Stimulated activated CD4-positive, alpha-beta T cell treated with anti-CD3 and anti-CD28 coated beads, Interleukin-15, amount 100 ng/mL, for 24 hours (primary cell): ENCODE results near the gene ARHGAP25.

Experiments used
- DNase-seq: peaks from one replicate; pipeline ENCODE4 v3.0.0-alpha.2; 2020

Gene ARHGAP25

DNA sequence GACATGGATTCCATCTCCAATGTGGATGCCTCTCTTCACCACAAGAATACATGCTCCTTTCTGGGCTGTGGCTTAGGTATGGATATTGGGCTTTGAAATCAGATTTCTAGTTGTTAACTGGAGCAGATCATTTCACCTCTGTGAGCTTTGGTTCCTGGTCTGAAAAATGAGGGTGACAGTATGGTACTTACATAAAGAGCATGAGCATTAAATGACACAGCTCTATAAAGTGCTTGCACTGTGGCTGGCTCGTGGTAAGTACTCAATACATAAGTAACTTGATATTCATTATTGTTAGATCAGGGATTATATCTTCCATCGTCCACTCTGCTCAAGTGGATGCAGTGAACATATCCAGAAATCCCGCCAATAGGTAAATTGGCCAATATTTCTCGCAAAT is 33.4 kb downstream of the ARHGAP25 start:
- DNase-seq, result no peak

DNA sequence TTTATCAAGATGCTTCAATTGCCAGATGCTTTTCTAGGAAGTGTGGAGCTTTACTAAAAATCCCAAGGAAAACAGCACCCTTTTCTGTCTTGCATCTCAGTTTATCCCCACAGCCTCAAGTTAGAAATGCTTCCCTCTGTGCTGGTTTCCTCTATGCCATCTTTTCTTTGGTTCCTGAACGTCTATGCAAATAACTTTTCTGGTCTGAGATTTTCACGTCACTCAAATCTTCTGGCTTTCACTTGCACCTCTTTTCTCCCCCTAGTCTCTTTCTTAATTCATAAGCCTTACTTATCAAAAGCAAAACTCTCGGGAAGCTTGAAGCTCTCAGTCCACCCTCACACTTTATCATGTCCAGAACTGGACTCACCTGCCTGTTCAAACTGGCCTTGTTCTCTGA is 33.9 kb downstream of the ARHGAP25 start:
- DNase-seq, result no peak

DNA sequence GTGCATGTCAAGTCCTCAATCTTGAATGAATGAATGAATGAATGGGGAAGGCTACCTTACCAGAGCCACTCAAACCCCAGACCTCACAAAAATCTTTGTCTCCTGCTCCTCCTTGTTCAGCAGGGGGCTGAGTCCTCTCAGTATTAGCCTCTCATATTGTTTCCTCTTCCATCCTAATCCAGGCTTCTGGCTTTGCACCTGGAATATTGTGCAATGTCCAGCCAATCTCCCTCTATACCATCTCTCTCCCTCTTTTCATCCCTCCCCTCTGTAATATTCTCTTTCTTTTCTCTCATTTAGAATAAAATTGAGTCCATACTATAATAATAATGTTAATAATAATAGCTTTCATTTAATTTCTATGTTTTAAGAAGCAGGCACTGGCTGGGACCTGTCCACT is 34.3 kb downstream of the ARHGAP25 start:
- DNase-seq, result no peak

DNA sequence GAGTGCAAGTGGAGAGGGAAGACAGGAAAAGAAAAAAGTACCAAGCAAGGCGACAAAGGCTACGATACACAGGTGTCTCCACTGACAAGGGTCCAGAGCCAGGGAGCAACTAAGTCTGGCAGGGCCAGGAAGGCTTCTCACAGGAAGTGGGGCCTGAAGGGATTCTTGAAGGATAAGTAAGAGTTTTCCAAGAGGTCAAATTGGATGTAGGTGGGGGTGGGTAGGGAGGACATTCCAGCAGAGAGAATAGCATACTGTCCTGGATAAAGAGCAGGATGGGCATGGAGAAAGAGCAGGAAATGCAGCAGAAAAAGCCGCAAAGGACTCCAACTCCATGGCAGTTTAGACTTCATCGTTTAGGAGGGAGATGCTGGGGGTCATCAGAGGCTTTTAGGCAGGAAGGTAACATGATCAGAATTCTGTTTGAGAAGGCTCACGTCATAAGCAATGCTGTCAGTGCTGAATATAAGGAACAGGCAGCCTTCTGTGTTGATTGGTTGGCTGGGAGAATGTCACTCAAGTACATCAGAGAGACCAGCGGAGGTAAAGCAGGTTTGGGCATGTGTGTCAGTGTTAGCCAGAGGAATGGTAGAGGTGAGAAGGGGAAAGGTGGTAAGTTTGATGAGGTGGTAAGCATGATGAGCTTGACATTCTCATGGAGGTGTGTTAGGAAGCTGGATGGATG is 35.1 kb downstream of the ARHGAP25 start:
- DNase-seq, result no peak

DNA sequence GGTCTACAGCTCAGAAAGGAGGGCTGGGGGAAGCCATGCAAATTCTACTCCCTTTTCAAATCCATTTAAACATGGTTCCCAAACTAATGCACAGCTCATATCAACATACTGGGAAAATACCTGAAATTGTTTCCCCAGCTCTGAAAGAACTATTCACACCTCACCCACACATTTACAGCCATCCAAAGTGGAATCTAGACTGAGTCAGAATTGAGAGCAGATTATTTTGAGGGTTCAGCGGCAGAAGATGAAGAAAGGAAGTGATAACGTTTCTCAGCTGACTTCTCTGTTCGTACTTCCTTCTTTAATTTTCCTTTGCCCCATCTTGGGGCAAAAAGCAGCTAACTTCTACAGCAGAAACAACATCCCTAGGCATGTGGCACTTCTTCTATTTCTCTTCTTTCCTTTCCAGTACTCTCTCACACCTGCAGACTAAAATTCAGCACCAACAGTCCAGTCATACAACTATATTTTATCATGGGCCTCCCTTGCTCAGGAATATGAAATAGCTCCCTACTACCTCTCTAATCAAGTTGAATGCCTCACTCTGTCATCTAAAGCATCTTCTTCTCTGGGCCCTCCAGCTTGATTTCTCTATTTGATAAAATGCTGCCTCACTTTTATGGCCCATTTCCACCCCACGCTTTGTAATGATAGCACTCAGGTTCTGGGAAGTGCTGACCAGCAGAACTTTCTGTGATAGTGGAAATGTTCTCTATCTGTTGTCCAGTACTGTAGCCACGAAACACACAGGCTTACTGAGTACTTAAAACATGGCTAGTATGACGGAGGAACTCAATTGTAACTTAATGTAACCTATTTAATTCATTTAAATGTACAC is 35.9 kb downstream of the ARHGAP25 start:
- DNase-seq, result no peak

DNA sequence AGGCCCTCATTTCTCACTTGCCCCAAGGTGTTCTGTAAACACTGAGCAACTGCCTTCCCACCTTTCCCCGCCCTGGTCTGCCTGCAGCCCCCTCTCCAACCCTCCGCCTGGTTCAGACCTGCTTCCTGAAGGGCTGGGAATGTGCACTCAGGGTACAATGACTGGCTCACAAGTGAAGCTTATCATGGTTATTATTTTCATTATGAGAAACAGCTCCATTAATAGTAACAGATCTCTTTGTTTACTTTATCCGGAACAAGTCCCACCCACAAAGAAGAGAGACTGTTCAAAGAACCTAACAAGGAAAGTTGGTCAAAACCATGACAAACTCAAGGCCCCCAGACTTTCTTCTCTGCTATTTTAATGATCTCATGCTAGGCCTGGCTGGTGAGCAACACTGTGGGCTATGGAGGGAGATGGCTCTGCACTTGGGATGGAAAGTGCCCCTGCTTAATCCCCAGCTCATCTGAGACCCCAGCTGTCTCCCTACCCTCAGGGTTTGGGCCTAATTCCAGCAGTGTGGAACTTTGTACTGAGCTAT is 36.7 kb downstream of the ARHGAP25 start:
- no peak for DNase-seq

DNA sequence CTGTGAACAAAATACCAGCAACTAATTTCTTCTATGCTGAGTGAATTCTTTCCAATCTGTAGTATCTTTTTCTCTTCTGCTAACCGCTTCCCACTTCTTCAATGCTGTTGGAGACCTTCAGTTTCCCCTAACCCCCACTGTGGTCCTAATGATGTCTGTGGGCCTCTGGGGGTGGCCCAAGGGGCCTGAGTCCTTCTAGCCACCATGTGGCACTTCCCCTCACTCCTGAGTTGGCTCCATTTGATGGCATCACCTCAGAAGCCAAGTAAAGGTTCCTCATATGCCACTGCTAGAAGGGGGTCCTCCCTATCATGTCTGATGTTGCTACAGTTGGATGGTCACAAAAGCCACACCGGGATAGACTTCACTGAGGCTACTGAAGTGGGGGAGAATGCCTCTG is 37.5 kb downstream of the ARHGAP25 start:
- no peak for DNase-seq

DNA sequence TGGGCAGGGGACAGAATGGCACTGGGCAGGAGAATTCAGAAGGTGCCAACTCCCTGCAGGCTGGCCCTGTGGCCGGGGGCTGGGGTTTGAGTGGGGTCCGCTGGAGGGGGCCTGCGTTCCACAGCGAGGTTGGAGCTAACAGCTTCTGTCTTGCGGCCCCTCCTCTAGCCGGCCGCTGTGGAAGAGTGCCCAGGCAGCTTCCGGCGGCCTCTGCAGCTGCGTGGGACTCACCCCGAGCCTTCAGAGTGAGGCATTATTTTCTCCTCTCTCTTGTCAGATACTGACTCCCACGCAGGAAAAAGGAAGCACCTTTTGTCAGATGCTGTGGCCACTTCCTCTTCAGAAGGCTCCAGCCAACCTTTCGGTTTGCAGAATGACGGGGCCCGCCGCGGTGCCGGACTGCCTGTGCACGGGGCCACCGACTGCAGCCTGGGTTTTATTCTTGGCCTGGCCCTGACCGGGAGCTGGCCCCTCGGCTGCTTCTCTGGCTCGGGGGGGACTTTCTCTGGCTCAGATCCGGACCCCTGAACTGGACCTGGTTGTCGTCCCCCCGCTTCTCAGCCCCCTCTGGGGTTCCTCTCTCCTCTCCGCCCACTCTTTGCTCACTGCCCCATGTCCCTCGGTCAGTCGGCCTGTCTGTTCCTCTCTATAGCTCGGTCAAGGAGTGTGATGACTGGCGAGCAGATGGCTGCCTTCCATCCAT is 40.1 kb downstream of the ARHGAP25 start:
- peak; percentile 75 for DNase-seq

DNA sequence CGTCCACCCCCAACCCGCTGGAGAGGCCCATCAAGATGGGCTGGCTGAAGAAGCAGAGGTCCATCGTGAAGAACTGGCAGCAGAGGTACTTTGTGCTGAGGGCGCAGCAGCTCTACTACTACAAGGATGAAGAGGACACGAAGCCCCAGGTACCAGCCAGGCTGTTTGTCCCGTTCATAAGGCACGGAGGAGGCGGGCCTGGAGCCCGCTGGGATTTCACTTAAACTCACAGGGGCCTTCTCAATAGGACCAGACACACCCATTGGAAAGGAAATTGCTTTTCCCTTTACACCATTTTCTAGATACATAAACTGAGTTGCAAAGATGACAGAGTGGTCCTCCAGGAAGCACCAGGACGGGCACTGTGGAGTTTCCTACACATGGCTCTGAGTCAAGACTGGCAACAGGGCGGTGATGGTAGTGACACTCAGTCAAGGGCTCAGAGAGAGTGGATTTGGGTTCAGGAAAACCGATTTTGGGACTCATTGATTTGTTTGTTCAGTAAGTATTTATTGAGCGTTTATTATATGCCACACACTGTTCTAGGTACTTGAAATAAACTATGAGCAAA is 40.7 kb downstream of the ARHGAP25 start:
- no peak for DNase-seq

DNA sequence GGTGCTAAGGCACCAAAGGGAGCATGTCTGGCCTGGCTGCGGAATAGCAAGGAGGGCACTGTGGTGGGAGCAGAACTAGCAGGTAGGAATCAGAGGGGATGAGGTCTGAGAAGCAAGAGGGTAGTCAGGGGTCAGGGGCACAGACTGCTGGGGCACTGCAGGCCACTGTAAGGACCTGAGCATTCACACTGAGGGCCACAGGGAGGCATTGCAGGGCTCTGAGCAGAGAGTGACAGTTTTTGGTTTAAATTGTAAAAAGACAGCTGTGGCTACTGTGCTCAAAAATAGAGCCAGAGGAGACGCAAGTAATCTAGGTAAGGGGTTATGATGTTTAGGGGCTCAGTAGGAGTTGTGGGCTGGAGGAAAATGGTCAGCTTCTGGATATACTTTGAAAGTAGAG is 41.5 kb downstream of the ARHGAP25 start:
- no peak for DNase-seq

DNA sequence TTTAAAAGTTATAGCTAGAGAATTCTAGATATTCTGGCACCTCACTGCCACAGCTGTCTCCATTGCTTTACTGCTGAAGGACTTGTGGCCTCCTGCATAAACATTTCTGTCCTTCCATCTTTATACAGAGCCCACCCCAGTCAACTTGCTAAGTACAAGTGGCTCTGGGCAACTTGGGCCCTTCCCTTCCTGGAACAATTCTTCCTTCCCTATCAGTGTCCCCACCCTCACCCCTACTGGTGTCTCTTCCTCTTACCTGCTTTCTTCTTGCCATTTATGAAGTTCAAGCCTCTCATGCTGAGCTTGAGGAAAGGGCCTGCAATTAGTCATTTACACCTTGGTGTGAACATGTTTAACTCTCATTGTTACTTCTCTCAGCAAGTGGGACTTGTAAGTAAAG is 45.0 kb downstream of the ARHGAP25 start:
- no peak for DNase-seq

DNA sequence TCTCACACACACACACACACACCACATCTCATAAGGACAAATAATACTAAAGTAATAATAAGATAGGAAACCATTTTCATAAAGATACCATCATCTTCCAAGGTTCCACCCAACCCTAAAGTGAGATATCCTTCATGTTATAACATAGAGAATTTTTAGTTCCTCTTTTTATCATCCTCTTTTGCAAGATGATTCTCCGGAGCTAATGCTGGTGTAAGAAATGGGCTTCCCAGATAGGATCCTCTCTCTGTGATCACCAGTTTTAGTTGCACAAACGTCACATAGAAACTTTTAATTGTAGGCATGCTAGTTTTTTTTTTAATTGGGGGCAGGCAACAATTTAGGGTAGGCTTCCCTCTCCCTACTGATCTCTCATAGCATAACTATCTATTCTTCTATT is 49.6 kb downstream of the ARHGAP25 start:
- no peak for DNase-seq

DNA sequence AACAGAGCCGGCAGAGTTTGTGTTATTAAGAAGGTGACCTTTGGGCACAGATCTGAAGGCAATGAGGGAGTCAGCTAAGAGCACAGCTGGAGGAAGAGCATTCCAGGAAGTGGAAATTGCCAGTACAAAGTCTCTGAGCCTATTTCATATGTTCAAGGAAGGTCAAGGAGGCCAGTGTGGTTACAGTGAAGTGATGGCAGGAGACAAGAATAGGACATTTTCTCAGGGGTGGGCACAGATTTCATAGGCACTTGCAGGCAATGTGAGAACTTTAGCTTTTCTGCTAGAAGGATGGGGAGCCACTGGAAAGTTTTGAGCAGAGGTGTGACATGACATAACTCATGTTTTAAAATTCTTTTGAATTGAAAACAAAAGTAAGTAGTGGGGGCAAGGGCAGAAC is 50.3 kb downstream of the ARHGAP25 start:
- no peak for DNase-seq

DNA sequence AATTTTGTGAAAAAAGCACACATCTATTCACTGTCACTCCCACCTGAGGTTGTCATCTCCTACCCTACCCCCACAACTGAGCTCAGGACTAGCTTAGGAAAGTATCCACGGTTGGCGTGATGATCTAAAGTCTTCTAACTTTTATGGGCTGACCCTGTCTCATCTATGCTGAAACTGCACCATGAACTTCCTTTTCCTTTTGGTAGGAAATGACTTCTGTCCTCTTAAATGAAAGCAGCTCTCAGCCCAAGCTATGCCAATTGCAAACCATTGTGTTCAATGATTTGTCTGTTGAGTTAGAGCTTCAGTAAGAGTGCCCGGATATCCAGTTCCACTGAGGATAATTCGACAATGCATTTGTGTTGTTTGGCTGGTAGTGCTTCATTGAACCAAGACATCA is 52.7 kb downstream of the ARHGAP25 start:
- DNase-seq, result no peak

DNA sequence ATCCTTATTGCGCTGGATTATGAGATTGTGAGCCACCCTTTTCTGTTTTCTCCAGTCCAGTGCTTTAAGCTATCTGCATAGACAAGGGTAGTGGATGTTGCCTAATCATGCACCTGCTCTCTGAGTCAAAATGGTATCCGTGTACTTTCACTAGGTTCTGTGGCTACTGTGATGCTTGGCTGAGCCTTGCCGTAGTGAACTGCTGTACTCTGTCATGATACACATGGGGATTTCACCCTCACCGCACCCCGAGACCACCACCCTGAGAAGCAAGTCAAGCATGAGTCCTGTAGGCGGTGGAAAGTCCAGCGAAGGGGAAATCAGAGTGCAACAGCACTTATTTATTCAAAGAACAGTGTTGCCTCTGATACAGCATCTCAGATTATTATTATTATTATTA is 55.0 kb downstream of the ARHGAP25 start:
- peak; percentile 66 for DNase-seq

DNA sequence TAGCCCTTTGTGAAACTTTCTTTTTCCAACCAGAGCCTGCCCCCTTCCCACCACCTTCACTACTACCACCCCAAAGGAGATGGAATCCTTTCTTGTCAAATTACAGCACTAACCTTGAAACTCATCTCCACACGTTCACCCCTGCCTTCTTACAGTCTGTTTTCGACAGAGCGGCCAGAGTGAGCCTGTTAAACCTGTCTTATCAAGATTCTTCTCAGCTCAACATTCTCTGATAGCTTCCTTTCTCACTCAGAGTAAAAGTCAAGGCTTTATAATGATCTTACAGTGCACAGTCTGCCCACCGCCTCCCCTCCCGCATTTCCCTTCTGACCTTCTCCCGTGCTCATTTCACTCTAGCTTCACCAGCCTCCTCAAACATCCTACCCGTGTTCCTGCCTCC is 56.0 kb downstream of the ARHGAP25 start:
- no peak for DNase-seq

DNA sequence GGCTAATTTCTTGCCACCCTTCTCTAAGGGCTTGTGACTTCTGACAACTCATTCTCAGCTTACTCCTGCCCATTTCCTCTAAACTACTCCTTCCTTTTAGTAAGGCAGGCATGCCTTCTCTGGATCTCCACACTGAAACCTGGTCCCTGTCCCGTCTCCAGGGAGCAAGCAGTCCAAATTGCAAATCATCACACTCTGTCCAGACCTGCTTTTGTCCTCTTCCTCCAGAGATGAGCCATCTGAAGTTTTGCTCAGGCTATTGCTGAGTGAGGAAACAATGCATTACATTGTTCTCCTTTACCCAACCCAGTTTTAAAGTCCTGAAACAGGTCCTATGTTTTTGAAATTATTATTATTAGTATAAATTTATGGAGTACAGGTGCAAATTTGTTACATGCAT is 57.3 kb downstream of the ARHGAP25 start:
- DNase-seq, result no peak

DNA sequence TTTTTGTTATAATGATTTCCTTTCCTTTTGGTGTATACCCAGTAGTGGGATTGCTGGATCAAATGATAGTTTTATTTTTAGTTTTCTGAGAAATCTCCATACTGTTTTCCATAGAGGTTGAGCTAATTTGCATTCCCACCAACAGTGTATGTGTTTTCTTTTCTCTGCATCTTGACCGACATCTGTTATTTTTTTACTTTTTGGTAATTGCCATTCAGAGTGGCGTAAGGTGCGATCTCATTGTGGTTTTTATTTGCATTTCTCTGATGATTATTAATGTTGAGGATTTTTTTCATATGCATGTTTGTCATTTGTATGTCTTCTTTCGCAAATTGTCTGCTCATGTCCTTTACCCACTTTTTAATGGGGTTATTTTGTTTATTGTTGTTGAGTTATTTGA is 58.1 kb downstream of the ARHGAP25 start:
- no peak for DNase-seq

DNA sequence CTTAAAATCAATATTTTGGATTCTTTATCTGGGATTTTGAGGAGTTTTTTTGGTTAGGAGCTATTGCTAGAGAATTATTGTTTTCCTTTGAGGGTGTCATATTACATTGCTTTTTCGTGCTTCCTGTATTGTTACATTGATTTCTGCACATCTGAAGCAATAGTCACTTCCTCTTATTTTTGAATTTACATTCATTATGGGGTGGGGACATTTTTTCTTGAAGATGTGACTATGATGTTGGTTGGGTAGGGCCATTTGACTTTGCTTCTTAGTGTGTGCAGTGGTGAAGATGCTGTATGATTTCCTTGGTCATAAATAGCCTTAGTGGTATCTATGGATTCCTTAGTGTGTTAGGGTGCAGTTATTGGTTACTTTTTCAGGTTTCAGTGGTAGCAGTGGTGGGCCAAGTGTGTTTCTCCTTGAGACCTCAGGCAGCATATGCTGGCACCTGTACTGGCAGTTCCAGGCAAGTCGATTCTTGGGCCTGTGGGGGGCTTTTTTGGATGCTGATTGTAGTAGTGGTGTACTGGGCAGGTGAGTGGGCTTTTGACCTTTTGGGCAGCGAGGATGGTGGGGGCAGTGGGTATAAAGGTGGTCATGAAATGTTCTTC is 61.8 kb downstream of the ARHGAP25 start:
- no peak for DNase-seq

DNA sequence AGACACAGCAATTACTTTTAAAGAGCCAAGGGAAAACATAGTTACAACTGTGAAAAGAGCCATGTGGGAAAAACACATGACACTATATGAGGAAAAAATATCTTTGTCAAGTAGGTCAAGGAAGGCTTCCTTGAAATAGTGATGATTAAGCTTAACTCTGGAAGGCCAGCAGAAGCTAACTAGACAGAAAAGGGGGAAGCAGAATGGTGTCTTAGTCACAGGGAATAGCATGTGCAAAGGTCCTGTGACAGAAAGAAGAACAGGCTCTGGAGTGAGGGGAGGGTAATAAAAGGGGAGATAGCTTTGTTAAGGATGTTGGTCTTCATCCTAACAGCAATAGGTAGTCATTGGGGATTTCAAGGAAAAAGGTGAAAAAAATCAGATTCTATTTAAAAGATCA is 64.0 kb downstream of the ARHGAP25 start:
- no peak for DNase-seq

DNA sequence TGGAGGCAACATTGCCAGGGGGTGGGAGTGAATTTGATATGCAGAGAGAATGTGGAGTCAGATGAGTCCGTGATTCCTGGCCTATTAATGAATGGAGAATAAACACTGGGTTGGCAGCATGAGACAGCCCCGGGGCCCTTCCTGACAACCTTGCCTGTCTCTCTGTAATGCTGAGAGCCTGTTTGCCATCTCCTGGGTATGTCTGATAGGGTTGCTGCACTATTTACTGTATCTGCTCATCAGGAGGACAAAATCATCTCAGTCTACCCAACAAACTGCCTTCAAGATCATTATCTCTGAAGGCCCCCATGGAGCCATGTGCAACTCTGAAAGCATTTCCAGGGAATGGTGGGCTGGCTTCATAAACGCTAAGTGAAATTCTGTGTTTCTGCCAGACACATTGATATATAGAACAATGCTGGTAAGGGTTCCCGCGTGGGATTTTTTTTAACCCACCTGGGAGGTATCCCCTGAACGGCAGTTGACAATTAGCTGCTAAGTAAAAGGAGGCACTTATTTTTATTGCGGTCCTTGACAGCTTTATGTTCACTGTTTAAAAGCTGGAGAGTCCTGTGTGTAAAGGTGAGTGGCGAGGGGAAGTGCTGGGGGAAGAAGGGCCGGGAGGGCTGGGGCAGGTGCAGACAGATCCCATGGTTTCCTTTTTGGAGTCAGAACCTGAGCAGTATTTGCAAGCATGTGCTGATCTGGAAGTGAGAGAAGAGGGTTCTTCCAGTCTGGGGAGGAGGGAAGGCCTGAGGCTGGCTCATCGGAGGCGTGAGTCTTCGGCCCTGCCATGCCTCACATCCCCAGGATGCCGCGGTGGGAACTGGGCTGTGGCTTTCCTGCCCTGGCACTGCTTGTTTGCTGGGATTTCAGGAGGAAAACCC is 64.8 kb downstream of the ARHGAP25 start:
- DNase-seq, result no peak

DNA sequence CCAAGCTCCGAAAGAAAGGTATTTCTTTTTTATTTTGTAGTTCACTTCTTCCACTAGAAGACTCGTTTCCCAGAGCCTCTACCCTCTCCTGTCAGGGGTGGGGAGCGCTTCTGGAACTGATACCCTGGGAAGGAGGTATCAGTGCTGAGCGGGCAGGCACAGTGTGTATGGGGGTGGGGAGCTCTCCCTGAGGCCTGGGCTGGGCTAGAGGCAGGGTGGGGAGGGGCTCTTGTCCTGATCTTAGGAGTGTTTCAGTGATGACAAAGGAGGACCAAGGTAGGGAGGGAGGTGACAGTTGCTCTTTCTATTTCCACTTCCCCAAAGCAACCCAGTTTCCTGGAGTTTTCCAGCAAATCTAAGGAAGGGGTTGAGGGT is 65.4 kb downstream of the ARHGAP25 start:
- DNase-seq, result no peak
